NCI-H2107 treated with DMSO at 0.1 percent for 48 hours (cell line): Measurements from ENCODE around the gene LRRC4C.

Source experiments
- DNase-seq: peaks from one replicate; lab custom pipeline; 2025; ENCODE audit not compliant: unreplicated experiment; lab: John Stamatoyannopoulos, UW

LRRC4C gene

GRCh38 chr11:41419901-41420300 is 39.6 kb downstream of the LRRC4C start:
- DNase-seq = no peak

GRCh38 chr11:41414771-41415440 is 44.5 kb downstream of the LRRC4C start:
- DNase-seq = no peak

GRCh38 chr11:41413843-41414242 is 45.6 kb downstream of the LRRC4C start:
- DNase-seq = no peak

GRCh38 chr11:41405812-41406211 is 53.6 kb downstream of the LRRC4C start:
- no peak for DNase-seq

GRCh38 chr11:41404109-41404508 is 55.3 kb downstream of the LRRC4C start:
- DNase-seq = no peak

- no peak for DNase-seq
Measured at GRCh38 chr11:41403458-41403857, 56.0 kb downstream of the LRRC4C start.

GRCh38 chr11:41400819-41401382 is 58.6 kb downstream of the LRRC4C start:
- no peak for DNase-seq

- no peak for DNase-seq
Measured at GRCh38 chr11:41400124-41400523, 59.3 kb downstream of the LRRC4C start.

GRCh38 chr11:41399323-41399722 is 60.1 kb downstream of the LRRC4C start:
- no peak for DNase-seq

GRCh38 chr11:41398175-41398574 is 61.3 kb downstream of the LRRC4C start:
- DNase-seq = no peak

GRCh38 chr11:41394521-41395195 is 64.8 kb downstream of the LRRC4C start:
- no peak for DNase-seq

- DNase-seq = no peak
Measured at GRCh38 chr11:41392596-41392995, 66.9 kb downstream of the LRRC4C start.

GRCh38 chr11:41389623-41390130 is 69.8 kb downstream of the LRRC4C start:
- no peak for DNase-seq

GRCh38 chr11:41384329-41384728 is 75.1 kb downstream of the LRRC4C start:
- no peak for DNase-seq

GRCh38 chr11:41383768-41384167 is 75.7 kb downstream of the LRRC4C start:
- no peak for DNase-seq

- no peak for DNase-seq
Measured at GRCh38 chr11:41382927-41383326, 76.5 kb downstream of the LRRC4C start.

- DNase-seq = no peak
Measured at GRCh38 chr11:41379084-41379483, 80.4 kb downstream of the LRRC4C start.

GRCh38 chr11:41377709-41378394 is 81.6 kb downstream of the LRRC4C start:
- no peak for DNase-seq

- no peak for DNase-seq
Measured at GRCh38 chr11:41351825-41352224, 107.6 kb downstream of the LRRC4C start.

GRCh38 chr11:41346042-41346441 is 113.4 kb downstream of the LRRC4C start:
- DNase-seq = no peak

- DNase-seq = no peak
Measured at GRCh38 chr11:41334007-41334933, 125.2 kb downstream of the LRRC4C start.
